ENCODE data around the gene ACTG2. TPM values are rescaled to one million over a fixed set of nuclear protein-coding genes. Genes with fewer than 3 reads are reported as not detected.

Gene ACTG2
- total RNA-seq, 4 donors from 2014 or later = 37.7 to 809 (median 109) TPM

DNA sequence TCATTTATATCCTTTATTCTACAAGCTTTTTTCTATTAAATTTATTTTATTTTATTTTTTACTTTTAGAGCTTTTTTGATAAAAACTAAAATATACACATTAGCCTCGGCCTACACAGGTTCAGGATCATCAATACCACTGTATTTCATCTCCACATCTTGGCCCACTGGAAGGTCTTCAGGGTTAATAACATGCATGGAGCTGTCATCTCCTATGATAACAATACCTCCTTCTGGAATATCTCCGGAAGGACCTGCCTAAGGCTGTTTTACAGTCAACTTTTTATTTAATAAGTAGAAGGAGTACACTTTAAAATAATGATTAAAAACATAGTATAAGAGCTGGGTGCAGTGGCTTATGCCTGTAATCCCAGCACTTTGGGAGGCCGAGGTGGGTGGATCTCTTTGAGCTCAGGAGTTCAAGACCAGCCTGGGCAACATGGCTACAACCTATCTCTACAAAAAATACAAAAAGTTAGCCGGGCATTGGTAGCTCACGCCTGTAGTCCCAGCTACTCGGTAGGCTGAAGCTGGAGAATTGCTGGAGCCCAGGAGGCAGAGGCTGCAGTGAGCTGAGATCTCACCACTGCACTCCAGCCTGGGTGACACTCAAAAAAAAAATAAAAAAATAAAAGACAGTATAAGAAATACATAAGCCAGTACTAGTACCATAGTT lies 18.2 kb downstream of the ACTG2 start:
- 62 to 70% methylated on average over 6 of the region's 6 CpGs for WGBS, 2 donors
- no peak for DNase-seq
- H3K36me3 ChIP-seq = no peaks in the 10 kb centered on the region

DNA sequence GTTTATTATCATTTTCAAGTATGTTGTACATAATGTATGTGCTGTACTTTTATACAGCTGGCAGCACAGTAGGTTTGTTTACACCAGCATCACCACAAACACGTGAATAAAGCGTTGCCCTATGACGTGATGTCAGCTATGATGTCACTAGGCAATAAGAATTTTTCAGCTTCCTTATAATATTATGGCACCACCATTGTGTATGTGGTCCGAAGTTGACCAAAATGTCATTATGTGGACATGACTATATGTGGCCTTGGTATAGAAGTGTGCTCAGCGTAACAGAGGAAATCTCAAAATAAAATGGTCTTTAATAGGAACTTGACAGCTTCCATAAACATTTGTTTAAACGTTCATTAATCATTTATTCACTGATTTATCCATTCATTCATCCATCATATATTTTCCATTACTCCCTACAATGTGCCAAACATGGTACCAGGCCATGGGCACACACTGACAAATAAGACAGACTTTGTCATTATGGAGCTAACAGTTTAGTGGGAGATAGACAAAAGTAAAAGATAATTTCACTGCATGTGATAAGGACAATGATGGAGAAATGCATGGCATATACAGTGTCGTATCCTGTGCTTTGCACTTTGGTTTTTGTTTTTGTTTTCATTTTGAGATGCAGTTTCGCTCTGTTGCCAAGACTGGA lies 18.9 kb downstream of the ACTG2 start:
- Histone ChIP-seq H3K27ac (peak overlapping the region in 1 of 4 donors; percentile 26), H3K36me3 (no peaks in the 10 kb centered on the region), H3K27me3 (no peaks in the 10 kb centered on the region), H3K9me3 (no peaks in the 10 kb centered on the region), H3K4me1 (peaks cover 0 to 16% (median 3%) of the 10 kb centered on the region in 3 donors), H3K4me3 (no peak overlapping the region)
- 78 to 80% methylated on average over 8 of the region's 8 CpGs for WGBS, 2 donors
- TF ChIP-seq CTCF (IDR thresholded peaks at IDR 0.05) = no peak
- TF ChIP-seq POLR2A (IDR thresholded peaks at IDR 0.05) = no peak
- DNase-seq = no peak
- intact Hi-C loops (cut with DNase I) = no loop called here

More for the DNA sequence above, 18.2 kb downstream of the ACTG2 start:
- TF ChIP-seq CTCF (IDR thresholded peaks at IDR 0.05) = no peak
- TF ChIP-seq POLR2A (IDR thresholded peaks at IDR 0.05) = no peak
- H3K27me3 ChIP-seq = no peaks in the 10 kb centered on the region
- intact Hi-C loops (cut with DNase I) = no loop called here
- no peak overlapping the region for H3K4me3 ChIP-seq
- peaks cover 0 to 16% (median 3%) of the 10 kb centered on the region in 3 donors for H3K4me1 ChIP-seq
- no peaks in the 10 kb centered on the region for H3K9me3 ChIP-seq
- peak overlapping the region in 1 of 4 donors; percentile 26 for H3K27ac ChIP-seq

DNA sequence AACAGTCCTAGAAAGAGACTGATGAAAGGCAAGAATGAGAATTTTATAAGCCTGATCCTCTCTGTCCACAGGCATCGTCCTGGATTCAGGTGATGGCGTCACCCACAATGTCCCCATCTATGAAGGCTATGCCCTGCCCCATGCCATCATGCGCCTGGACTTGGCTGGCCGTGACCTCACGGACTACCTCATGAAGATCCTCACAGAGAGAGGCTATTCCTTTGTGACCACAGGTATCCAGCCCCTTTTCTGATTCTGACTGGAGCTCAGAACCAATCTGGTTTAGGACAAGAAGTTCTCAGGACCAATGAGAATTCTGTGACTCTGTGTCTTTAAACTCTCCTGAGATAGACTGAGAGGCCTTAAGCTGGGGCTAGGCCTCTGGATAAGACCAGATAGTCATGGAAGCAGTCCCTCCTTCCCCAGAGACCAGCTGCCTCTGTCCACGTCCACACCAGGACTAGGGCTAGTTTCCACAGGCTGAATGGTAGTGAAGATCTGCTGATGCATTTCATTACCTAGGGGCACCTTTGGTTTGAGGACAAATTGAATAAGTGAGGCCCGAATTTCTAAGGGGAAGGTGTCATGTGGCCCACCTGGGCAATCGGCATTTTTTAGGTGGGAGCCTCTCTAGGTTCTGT lies 20.7 kb downstream of the ACTG2 start:
- peak overlapping the region in 1 of 4 donors; percentile 2 for H3K27ac ChIP-seq
- H3K27me3 ChIP-seq = no peaks in the 10 kb centered on the region
- H3K4me1 ChIP-seq = peaks cover 0 to 8% (median 0%) of the 10 kb centered on the region in 3 donors
- no peaks in the 10 kb centered on the region for H3K9me3 ChIP-seq
- no peak for TF ChIP-seq POLR2A (IDR thresholded peaks at IDR 0.05)
- no peak for TF ChIP-seq CTCF (IDR thresholded peaks at IDR 0.05)
- H3K4me3 ChIP-seq = no peak overlapping the region
- intact Hi-C loops (cut with DNase I) = no loop called here
- no peak for DNase-seq
- 89 to 92% methylated on average over 6 to 8 of the region's 8 CpGs for WGBS, 2 donors
- no peaks in the 10 kb centered on the region for H3K36me3 ChIP-seq

DNA sequence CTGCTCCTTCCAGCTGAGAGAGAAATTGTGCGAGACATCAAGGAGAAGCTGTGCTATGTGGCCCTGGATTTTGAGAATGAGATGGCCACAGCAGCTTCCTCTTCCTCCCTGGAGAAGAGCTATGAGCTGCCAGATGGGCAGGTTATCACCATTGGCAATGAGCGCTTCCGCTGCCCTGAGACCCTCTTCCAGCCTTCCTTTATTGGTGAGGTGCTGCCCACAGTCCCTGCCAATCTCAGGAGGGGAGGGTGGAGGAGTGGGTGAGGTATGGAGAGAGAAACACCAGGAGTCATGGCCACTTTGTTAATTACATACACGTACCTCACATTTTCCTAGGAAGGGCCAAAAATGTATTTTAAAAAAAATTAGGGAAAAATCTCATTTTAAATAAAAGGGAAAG lies 21.9 kb downstream of the ACTG2 start:
- Histone ChIP-seq H3K27me3 (no peaks in the 10 kb centered on the region), H3K4me3 (no peak overlapping the region), H3K27ac (peak overlapping the region in 1 of 4 donors; percentile 4), H3K4me1 (no peaks in the 10 kb centered on the region), H3K36me3 (no peaks in the 10 kb centered on the region), H3K9me3 (no peaks in the 10 kb centered on the region)
- TF ChIP-seq POLR2A (IDR thresholded peaks at IDR 0.05) = no peak
- TF ChIP-seq CTCF (IDR thresholded peaks at IDR 0.05) = no peak
- intact Hi-C loops (cut with DNase I) = no loop called here
- 78 to 83% methylated on average over 4 of the region's 4 CpGs for WGBS, 2 donors
- no peak for DNase-seq

DNA sequence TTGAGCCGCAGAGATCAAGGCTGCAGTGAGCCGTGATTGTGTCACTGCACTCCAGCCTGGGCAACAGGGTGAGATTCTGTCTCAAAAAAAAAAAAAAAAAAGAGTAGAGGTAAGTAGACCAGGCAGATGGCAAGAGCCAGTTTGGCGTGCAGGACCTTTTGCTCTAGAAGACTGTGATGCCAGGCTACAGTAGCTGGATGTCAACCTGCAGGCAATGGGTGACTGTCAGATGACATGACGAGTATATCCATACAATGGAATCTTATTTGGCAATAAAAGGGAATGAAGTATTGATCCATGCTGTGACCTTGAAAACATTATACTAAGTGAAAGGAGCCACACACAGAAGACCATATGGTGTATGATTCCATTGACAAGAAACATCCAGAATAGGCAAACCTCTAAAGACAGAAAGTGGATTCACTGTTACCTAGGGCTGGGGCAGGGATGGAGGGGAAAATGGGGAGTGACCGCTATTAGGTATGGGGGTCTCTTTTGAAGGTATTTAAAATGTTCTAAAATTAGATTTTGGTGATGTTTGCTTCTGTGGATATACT lies 22.7 kb downstream of the ACTG2 start:
- Histone ChIP-seq H3K4me3 (no peak overlapping the region), H3K4me1 (no peaks in the 10 kb centered on the region), H3K27me3 (no peaks in the 10 kb centered on the region), H3K36me3 (no peaks in the 10 kb centered on the region), H3K9me3 (no peaks in the 10 kb centered on the region), H3K27ac (no peak overlapping the region)
- DNase-seq = no peak
- no peak for TF ChIP-seq POLR2A (IDR thresholded peaks at IDR 0.05)
- no peak for TF ChIP-seq CTCF (IDR thresholded peaks at IDR 0.05)
- intact Hi-C loops (cut with DNase I) = no loop called here
- WGBS, 2 donors = 81 to 89% methylated on average over 5 of the region's 5 CpGs

All from esophagus squamous epithelium (tissue), 5 donors.